IMR-90 (cell line): ENCODE data around the gene PMM1. TPM values are rescaled to one million over a fixed set of nuclear protein-coding genes. Genes with fewer than 3 reads are reported as not detected.

ENCODE experiments used
- ATAC-seq: fragments of 200-7000 bp; cut with Tn5 transposase; 2 replicates; pipeline ENCODE4 v1.9.1; 2020; ENCODE audit warnings: low read depth, mild to moderate bottlenecking, moderate library complexity
- BruUV-seq: library from RNA; stranded (reverse); fragments of 400-500 nt; replicated peaks from 2 replicates; lab custom pipeline; 2021; lab: Mats Ljungman, UMichigan
- CTCF ChIA-PET: fragments of 300-600 bp; formaldehyde crosslinking; extraction: SDS; loops from one replicate; lab custom pipeline; 2021; ENCODE audit warnings: antibody characterized with exemption; lab: Yijun Ruan, JAX
- POLR2A ChIA-PET: fragments of 300-600 bp; sonication (Branson Sonifier 250); formaldehyde crosslinking; loops from one replicate; lab custom pipeline; 2022; ENCODE audit warnings: antibody characterized with exemption; ENCODE audit not compliant: unreplicated experiment; lab: Charles Lee
- DNase-seq: peaks from one replicate; pipeline ENCODE4 v3.0.0; 2013
- H2AFZ ChIP-seq: replicated peaks from 2 replicates; pipeline ENCODE3; 2013; ENCODE audit warnings: low read length, mild to moderate bottlenecking; ENCODE audit not compliant: poor library complexity
- H2AK5ac ChIP-seq: 2 replicates; pipeline ENCODE4 v1.6.1; 2013; ENCODE audit warnings: low read depth, low read length, inconsistent platforms
- H2AK9ac ChIP-seq: replicated peaks from 2 replicates; pipeline ENCODE3; 2013; ENCODE audit warnings: mild to moderate bottlenecking, low read depth, low read length, moderate library complexity; ENCODE audit not compliant: poor library complexity
- H2BK120ac ChIP-seq: 2 replicates; pipeline ENCODE4 v1.6.1; 2013; ENCODE audit warnings: low read depth, low read length, inconsistent platforms
- H2BK15ac ChIP-seq: 3 replicates; pipeline ENCODE4 v1.6.1; 2013; ENCODE audit warnings: low read depth, low read length, inconsistent platforms
- H2BK20ac ChIP-seq: 2 replicates; pipeline ENCODE4 v1.6.1; 2013; ENCODE audit warnings: low read depth, mild to moderate bottlenecking, inconsistent platforms, low read length, moderate library complexity
- H2BK5ac ChIP-seq: 2 replicates; pipeline ENCODE4 v1.6.1; 2013; ENCODE audit warnings: mild to moderate bottlenecking, low read depth, low read length, inconsistent platforms; ENCODE audit not compliant: poor library complexity, severe bottlenecking
- H3K14ac ChIP-seq: replicated peaks from 2 replicates; pipeline ENCODE4 v1.6.1; 2013; ENCODE audit warnings: low read depth, low read length, inconsistent platforms
- H3K18ac ChIP-seq: 2 replicates; pipeline ENCODE4 v1.6.1; 2013; ENCODE audit warnings: low read depth, low read length, control low read depth
- H3K23ac ChIP-seq: 2 replicates; pipeline ENCODE4 v1.6.1; 2013; ENCODE audit warnings: low read depth, low read length, inconsistent platforms
- H3K27ac ChIP-seq: 2 replicates; pipeline ENCODE4 v1.5.1; 2013; ENCODE audit warnings: mild to moderate bottlenecking, control low read depth, low read length; ENCODE audit not compliant: insufficient read depth
- H3K27me3 ChIP-seq: 2 replicates; pipeline ENCODE4 v1.6.1; 2013; ENCODE audit warnings: low read length; ENCODE audit not compliant: control insufficient read depth, insufficient read depth
- H3K36me3 ChIP-seq: 2 replicates; pipeline ENCODE4 v1.6.1; 2013; ENCODE audit warnings: low read length, mixed read lengths; ENCODE audit not compliant: control insufficient read depth, insufficient read depth
- H3K4ac ChIP-seq: 2 replicates; pipeline ENCODE4 v1.6.1; 2013; ENCODE audit warnings: low read depth, low read length, inconsistent platforms
- H3K4me1 ChIP-seq: 2 replicates; pipeline ENCODE4 v1.6.1; 2013; ENCODE audit warnings: low read length, mixed read lengths; ENCODE audit not compliant: control insufficient read depth, insufficient read depth
- H3K4me2 ChIP-seq: 2 replicates; pipeline ENCODE4 v1.6.1; 2013; ENCODE audit warnings: low read depth, mild to moderate bottlenecking, control low read depth, low read length, moderate library complexity
- H3K4me3 ChIP-seq: 2 replicates; pipeline ENCODE4 v1.5.1; 2013; ENCODE audit warnings: low read depth, mild to moderate bottlenecking, control low read depth, low read length, moderate library complexity; ENCODE audit not compliant: insufficient read depth
- H3K56ac ChIP-seq: 2 replicates; pipeline ENCODE4 v1.6.1; 2013; ENCODE audit warnings: low read length, inconsistent platforms; ENCODE audit not compliant: insufficient read depth; ENCODE audit errors: extremely low read depth
- H3K79me1 ChIP-seq, 2 experiments: 2 replicates each; pipeline ENCODE4 v1.6.1; 2013; ENCODE audit warnings: low read length in 2 of 2, inconsistent platforms in 1 of 2, low read depth in 1 of 2
- H3K9ac ChIP-seq: 2 replicates; pipeline ENCODE4 v1.6.1; 2013; ENCODE audit warnings: low read depth, low read length, control low read depth
- H3K9me1 ChIP-seq: 2 replicates; pipeline ENCODE4 v1.6.1; 2013; ENCODE audit warnings: low read length, inconsistent platforms; ENCODE audit not compliant: insufficient read depth
- H3K9me3 ChIP-seq: 2 replicates; pipeline ENCODE4 v1.6.1; 2013; ENCODE audit warnings: low read length; ENCODE audit not compliant: control insufficient read depth, insufficient read depth
- H4K20me1 ChIP-seq: 2 replicates; pipeline ENCODE4 v1.6.1; 2013; ENCODE audit warnings: low read length, inconsistent platforms; ENCODE audit not compliant: insufficient read depth
- H4K5ac ChIP-seq: 2 replicates; pipeline ENCODE4 v1.6.1; 2013; ENCODE audit warnings: mild to moderate bottlenecking, low read depth, low read length, control low read depth
- H4K8ac ChIP-seq, 2 experiments: 2 replicates each; pipeline ENCODE4 v1.6.1; 2013; ENCODE audit warnings: low read depth in 2 of 2, low read length in 2 of 2, control low read depth in 1 of 2, inconsistent platforms in 1 of 2
- H4K91ac ChIP-seq: 2 replicates; pipeline ENCODE4 v1.6.1; 2013; ENCODE audit warnings: low read depth, low read length, inconsistent platforms; ENCODE audit not compliant: insufficient read depth
- NFE2L2 ChIP-seq: fragments of 150-350 bp; IDR thresholded peaks from 2 replicates; pipeline ENCODE4 v1.6.1; 2016; ENCODE audit warnings: low read depth, mild to moderate bottlenecking, low read length
- POLR2A ChIP-seq: IDR thresholded peaks from 2 replicates; pipeline ENCODE4 v1.6.1; 2012; ENCODE audit warnings: mild to moderate bottlenecking, low read depth, low read length
- WGBS, 2 experiments: methylation state at CpG; one replicate each; pipeline versions ENCODE4 v1.1.5 to v1.1.7; 2013; ENCODE audit warnings: missing lambda C conversion rate in 2 of 2; ENCODE audit not compliant: insufficient read length in 1 of 2; ENCODE audit errors: extremely low coverage in 2 of 2; 5-methylcytosine and 5-hydroxymethylcytosine counted together
- dilution Hi-C: fragments of 300-500 bp; cut with HindIII; formaldehyde crosslinking; loops from one replicate; pipeline ENCODE4 v1.14.3; 2018; ENCODE audit warnings: low sequenced_read_pairs; ENCODE audit not compliant: unreplicated experiment
- in situ Hi-C: fragments of 300-500 bp; cut with MboI; formaldehyde crosslinking; loops from 3 replicates; pipeline ENCODE4 v1.14.3; 2019; ENCODE audit warnings: low sequenced_read_pairs, inconsistent platforms, mixed read lengths
- intact Hi-C: fragments of 100-400 bp; cut with micrococcal nuclease; formaldehyde crosslinking; loops from 2 replicates; pipeline ENCODE4 v1.10.0; 2022
- polyA plus RNA-seq, 3 experiments: library from polyadenylated mRNA; depleted of rRNA; stranded (reverse); fragments of >200 nt; gene quantifications; 2 replicates each; pipeline ENCODE4 v1.2.3, GENCODE V29; 2012; ENCODE audit warnings: low replicate concordance in 1 of 3
- total RNA-seq: library from RNA; depleted of rRNA; stranded (reverse); fragments of >200 nt; gene quantifications from 2 replicates; pipeline ENCODE4 v1.2.3, GENCODE V29; 2012
- TF ChIP-seq, protein P1 (sequence below): fragments of 150-350 bp; IDR thresholded peaks from 2 replicates; pipeline ENCODE4 v1.6.1; 2016; ENCODE audit warnings: low read depth, mild to moderate bottlenecking, low read length, moderate library complexity, borderline replicate concordance

The PMM1 gene
- total and polyA plus RNA-seq, 2 of the 4 experiments (the other 2 are of a cell fraction) = 22.8 to 92.8 TPM

DNA sequence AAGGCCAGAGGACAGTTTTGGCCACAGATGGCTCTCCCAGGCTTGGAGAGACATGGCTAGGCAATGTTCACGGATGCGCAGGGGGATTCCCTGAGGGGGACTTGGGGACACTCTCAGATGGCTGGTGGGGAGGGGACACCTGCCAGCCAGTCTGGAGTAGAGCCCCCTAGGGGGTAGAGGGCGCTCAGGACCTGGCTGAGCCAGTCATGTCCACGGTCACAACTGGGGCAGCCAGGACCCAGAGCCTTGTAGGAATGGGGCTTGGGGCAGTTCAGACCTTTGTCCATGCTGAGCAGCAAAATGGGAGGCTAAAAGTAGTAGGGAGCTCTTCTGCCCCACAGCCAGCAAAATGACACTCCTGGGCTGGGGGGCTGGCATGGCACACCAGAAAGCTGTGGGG, 27.2 kb downstream of the PMM1 start:
- Histone ChIP-seq H3K27me3 (no peaks in the 10 kb centered on the region), H2BK120ac (peak overlapping the region; percentile 92), H4K91ac (peak overlapping the region; percentile 96), H3K4me2 (peak overlapping the region; percentile 94), H3K4ac (peak overlapping the region; percentile 98), H3K14ac (peak overlapping the region; percentile 95), H2AFZ (peak overlapping the region; percentile 85), H2BK15ac (peak overlapping the region; percentile 98; the same call in 2 of the 3 replicates), H2BK5ac (peak overlapping the region; percentile 93), H4K5ac (peak overlapping the region; percentile 69), H3K9me1 (peaks cover 26% of the 10 kb centered on the region), H3K4me3 (peak overlapping the region; percentile 80; the same call in 1 of the 2 replicates), H3K36me3 (peaks cover 3% of the 10 kb centered on the region; the same call in 1 of the 2 replicates), H3K79me1 (peaks cover 11 to 72% of the 10 kb centered on the region in 2 experiments; a peak in 3 of 4 replicates), H4K20me1 (peaks cover 3% of the 10 kb centered on the region), H3K9ac (peak overlapping the region; percentile 83), H2AK5ac (peak overlapping the region; percentile 98), H2BK20ac (peak overlapping the region; percentile 98), H3K56ac (peak overlapping the region; percentile 60), H3K4me1 (peaks cover 32% of the 10 kb centered on the region), H4K8ac (peak overlapping the region; percentile 24 to 87; a peak in 3 of 4 replicates), H3K18ac (peak overlapping the region; percentile 69), H2AK9ac (peak overlapping the region; percentile 99), H3K23ac (peak overlapping the region; percentile 96), H3K27ac (peak overlapping the region; percentile 73), H3K9me3 (no peaks in the 10 kb centered on the region)
- TF ChIP-seq, protein P1, sequence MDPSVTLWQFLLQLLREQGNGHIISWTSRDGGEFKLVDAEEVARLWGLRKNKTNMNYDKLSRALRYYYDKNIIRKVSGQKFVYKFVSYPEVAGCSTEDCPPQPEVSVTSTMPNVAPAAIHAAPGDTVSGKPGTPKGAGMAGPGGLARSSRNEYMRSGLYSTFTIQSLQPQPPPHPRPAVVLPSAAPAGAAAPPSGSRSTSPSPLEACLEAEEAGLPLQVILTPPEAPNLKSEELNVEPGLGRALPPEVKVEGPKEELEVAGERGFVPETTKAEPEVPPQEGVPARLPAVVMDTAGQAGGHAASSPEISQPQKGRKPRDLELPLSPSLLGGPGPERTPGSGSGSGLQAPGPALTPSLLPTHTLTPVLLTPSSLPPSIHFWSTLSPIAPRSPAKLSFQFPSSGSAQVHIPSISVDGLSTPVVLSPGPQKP = no peak
- TF ChIP-seq NFE2L2 (no peak), POLR2A (0 out of 2 replicates have a peak, but pooled peaks have one; percentile 2)
- BruUV-seq = no TSS peak
- dilution Hi-C loops = no loop called here
- DNase-seq (no peak), ATAC-seq (no peak)
- in situ Hi-C loops = no loop called here
- WGBS, 2 experiments = 72% methylated on average over 2 of the region's 4 CpGs; no CpG with 5 or more reads in 1 of the 2 experiments
- ChIA-PET POLR2A (no interaction called here), CTCF (interaction anchor here (1.1 kb wide), 1 partner anchor 19 kb away, joined by 4 read pairs; the partner anchor contains the start of gene POLR3H)
- intact Hi-C loops = no loop called here
